Fibroblast of pulmonary artery (primary cell): ENCODE results near the gene TCERG1L.

Source experiments
- DNase-seq: peaks from one replicate; pipeline ENCODE4 v3.0.0-alpha.2; 2010; ENCODE audit warnings: low read depth
- H3K4me3 ChIP-seq: replicated peaks from 2 replicates; pipeline ENCODE4 v1.5.1; 2011; ENCODE audit warnings: low read depth, mild to moderate bottlenecking, control low read depth, low read length, moderate library complexity
- TF ChIP-seq, protein P1 (sequence below): IDR thresholded peaks from 2 replicates; pipeline ENCODE4 v1.5.1; 2011; ENCODE audit warnings: mild to moderate bottlenecking, control low read depth, low read length, inconsistent platforms; ENCODE audit errors: missing control alignments

The TCERG1L gene

DNA sequence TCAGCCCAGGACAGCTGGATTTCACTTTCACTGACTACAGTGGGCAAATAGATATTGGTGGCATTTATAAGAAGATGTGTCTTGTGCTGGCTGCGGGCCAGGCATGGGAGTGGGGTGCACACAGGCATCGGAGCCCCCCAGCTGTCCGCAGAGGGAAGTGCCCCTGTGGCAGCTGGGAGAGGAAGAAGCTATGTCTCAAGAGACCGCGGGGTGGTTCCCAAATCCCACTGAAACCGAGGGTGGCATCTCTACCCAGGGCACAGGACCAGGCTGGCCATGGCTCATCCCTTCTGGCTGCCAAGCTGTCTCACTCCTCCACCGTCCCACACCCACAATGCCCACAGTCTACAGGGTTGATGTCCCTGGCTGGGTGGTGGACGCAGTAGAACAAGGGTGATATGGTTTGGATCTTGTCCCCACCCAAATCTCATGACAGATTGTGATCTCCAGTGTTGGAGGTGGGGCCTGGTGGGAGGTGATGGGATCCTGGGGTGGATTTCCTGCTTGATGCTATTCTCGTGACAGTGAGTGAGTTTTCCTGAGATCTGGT, 94.8 kb downstream of the TCERG1L start:
- no peak for DNase-seq
- TF ChIP-seq, protein P1, sequence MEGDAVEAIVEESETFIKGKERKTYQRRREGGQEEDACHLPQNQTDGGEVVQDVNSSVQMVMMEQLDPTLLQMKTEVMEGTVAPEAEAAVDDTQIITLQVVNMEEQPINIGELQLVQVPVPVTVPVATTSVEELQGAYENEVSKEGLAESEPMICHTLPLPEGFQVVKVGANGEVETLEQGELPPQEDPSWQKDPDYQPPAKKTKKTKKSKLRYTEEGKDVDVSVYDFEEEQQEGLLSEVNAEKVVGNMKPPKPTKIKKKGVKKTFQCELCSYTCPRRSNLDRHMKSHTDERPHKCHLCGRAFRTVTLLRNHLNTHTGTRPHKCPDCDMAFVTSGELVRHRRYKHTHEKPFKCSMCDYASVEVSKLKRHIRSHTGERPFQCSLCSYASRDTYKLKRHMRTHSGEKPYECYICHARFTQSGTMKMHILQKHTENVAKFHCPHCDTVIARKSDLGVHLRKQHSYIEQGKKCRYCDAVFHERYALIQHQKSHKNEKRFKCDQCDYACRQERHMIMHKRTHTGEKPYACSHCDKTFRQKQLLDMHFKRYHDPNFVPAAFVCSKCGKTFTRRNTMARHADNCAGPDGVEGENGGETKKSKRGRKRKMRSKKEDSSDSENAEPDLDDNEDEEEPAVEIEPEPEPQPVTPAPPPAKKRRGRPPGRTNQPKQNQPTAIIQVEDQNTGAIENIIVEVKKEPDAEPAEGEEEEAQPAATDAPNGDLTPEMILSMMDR: no peak
- H3K4me3 ChIP-seq: no peak overlapping the region

DNA sequence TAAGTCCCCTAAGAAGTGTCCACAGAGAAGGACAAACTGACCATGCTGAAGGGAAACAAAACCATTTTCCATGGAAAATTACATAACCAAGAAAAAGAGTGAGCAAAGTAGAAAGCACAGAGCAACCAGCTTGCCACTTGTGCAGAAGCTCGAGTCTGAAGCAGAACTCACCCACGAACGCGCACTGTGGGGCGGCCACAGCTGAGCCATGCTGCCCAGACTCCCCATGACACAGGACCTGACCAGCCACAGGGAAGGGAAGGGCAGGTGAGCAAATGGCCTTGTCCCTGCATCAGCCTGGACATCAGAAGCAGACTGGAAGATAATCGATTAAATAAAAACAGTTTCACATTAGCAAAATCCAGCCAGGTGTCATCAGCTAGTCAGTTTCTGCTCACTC, 95.7 kb downstream of the TCERG1L start:
- no peak overlapping the region for H3K4me3 ChIP-seq
- DNase-seq: no peak
- TF ChIP-seq, protein P1: no peak

DNA sequence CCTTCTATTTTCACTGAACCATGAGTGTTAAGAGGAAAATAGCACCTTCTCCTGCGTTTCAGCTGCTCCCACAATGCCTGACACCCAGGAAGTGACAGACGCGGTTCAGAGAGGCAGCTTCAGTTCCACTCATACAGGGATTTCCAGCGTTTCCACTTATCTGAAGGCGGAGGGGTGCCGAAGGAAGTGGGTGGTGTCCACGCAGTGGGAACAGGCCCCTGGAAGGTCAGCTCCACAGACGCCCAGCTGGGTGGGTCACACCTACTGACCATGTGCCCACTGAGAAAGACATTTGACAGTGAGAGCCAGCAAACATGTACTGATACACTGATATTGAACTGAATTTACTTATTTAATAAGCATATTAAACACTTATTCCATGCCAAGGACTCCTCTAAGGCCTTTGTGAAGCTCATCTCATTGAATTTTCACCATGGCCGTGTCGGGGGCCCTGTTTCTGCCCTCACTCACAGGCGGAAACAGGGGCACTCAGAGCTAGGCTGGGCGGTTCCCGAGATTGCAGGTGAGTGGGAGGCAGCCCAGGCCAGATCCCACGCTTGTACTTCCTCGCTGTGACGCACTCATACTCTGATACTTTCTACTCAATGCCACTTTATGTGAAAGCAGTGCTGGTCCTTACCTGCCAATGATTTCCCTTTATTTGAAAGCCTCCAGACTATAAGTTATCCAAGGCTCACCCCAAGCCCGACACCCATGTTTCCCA, 96.8 kb downstream of the TCERG1L start:
- no peak for DNase-seq
- TF ChIP-seq, protein P1: no peak
- no peak overlapping the region for H3K4me3 ChIP-seq

DNA sequence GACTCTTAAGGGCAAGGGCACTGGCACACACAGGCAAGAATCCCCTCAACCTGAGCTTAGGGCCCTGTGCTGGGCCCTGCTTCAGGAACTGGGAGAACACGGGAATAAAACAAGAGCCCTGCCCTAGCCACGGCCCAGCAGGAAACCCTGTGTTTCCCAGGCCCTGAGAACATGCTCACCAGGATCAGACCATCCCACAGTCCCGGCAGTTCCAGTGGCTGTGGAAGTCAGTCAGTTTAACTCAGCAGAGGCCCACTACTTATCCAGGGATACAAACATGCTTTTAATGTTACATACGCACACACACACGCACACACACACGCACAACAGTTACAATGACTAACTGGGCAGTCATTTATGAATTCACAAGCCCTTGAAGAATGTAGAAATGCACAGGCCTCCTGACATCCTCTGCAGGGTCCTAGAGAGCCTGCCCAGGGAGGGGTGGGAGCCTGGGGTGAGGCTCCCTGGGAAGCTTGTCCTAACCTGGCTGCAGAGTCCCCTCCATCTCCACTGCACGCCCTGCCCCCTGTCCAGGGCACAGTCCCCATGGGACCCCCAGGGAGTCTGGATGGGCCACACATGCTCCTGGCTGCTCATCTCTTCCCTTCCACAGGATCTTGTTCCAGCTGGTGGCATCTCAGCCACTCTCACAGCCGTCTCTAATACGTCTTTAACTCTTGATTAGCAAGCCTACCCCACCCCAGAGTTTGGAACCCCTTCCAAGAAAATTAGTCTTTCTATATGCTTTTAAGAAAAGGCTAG, 97.6 kb downstream of the TCERG1L start:
- TF ChIP-seq, protein P1: no peak

DNA sequence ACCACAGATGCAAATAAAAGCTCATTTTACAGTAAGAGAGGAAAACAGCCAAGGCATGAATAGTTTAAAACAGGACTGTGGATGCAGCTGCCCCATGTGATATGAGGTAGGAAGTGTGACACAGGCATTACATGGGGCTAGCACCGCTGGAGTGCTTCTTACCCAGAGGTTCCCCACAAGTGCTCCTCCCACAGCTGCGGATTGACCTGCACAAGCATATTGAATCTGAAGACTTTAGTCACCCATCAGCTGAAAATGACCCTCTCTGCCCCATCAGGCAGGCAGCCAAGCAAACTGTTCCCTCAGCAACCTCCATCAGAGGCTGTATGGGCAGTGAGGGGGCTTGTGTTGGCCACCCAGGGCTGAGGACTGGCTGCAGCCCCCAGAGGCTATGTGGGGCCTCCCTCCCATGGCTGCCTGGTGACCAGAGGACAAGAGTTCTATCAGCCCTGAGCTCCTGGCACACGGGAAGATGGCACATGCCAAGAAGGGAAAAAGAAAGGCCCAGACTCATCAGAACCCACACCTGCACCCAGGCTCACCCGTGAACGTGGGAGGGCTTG, 98.7 kb downstream of the TCERG1L start:
- TF ChIP-seq, protein P1: no peak
- no peak for DNase-seq
- H3K4me3 ChIP-seq: no peak overlapping the region

More for the DNA sequence above, 97.6 kb downstream of the TCERG1L start:
- H3K4me3 ChIP-seq: no peak overlapping the region
- no peak for DNase-seq

DNA sequence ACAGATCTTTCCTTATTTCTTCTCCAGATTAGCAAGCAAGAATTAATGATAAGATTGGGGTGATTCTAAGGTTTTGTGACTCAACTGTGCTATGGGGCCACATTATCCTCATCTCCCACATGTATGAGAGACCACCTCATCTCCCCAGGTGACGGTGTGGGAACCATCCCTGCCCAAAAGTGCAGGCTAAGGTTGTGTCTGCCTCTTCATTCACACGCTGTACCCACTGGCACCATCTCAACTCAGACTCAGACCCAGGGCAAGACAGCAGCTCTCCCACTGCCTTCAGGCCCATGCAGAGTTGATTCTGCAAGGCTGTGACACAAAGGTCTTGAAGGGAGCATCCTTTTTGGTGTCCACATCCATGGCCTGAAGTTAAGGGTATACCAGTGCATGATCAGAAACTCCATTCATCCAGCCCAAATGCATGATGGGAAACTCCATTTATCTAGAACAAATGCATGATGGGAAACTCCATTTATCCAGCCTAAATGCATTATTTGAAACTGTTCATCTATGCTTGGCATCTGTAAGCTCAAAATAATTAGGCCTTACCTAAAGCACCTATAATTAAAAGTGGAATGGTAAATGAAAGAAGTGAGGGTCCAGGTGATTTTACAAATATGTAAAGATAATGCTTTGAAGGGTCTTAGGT, 99.4 kb downstream of the TCERG1L start:
- no peak overlapping the region for H3K4me3 ChIP-seq
- TF ChIP-seq, protein P1: no peak
- DNase-seq: no peak
